Endothelial cell of umbilical vein (primary cell): ENCODE results near the gene HPSE2. TPM values are rescaled to one million over a fixed set of nuclear protein-coding genes. Genes with fewer than 3 reads are reported as not detected.

ENCODE experiments used
- BruUV-seq: library from RNA; stranded (reverse); fragments of 400-500 nt; replicated peaks from 2 replicates; lab custom pipeline; 2021; lab: Mats Ljungman, UMichigan
- CTCF ChIA-PET: fragments of 300-600, 350-600 bp; sonication (Branson Sonifier 250); formaldehyde crosslinking; loops from one replicate; lab custom pipeline; 2021; ENCODE audit warnings: antibody characterized with exemption, inconsistent platforms; lab: Charles Lee
- POLR2A ChIA-PET: fragments of 300-600, 350-600 bp; sonication (Branson Sonifier 250); formaldehyde crosslinking; loops from one replicate; lab custom pipeline; 2021; ENCODE audit warnings: antibody characterized with exemption, inconsistent platforms; lab: Charles Lee
- DNase-seq: peaks from one replicate; pipeline ENCODE4 v3.0.0-alpha.2; 2011; ENCODE audit warnings: low read depth, low spot score
- FAIRE-seq: peaks from 2 replicates; lab custom pipeline; 2011; peaks lifted over from hg19 to GRCh38; lab: Jason Lieb, UNC
- H2AFZ ChIP-seq: 2 replicates; pipeline ENCODE4 v1.6.0; 2012; ENCODE audit warnings: low read depth, low read length, control low read depth, inconsistent platforms
- H3K27ac ChIP-seq: 2 replicates; pipeline ENCODE4 v1.5.1; 2011; ENCODE audit warnings: low read depth, mild to moderate bottlenecking, control low read depth, low read length, moderate library complexity; ENCODE audit not compliant: insufficient read depth
- H3K27me3 ChIP-seq, 2 experiments: 2 replicates each; pipeline versions ENCODE4 v1.6.0 to v1.6.1; 2011; ENCODE audit warnings: low read length in 2 of 2, mixed read lengths in 1 of 2; ENCODE audit not compliant: control insufficient read depth in 2 of 2, insufficient read depth in 2 of 2
- H3K36me3 ChIP-seq, 2 experiments: 2 replicates in 1 of 2; 3 replicates in 1 of 2; pipeline ENCODE4 v1.5.1; 2011; ENCODE audit warnings: low read length in 2 of 2, mild to moderate bottlenecking in 1 of 2, moderate library complexity in 1 of 2; ENCODE audit not compliant: control insufficient read depth in 2 of 2, insufficient read depth in 2 of 2; ENCODE audit errors: extremely low read depth in 1 of 2
- H3K4me1 ChIP-seq: 3 replicates; pipeline ENCODE4 v1.5.1; 2011; ENCODE audit warnings: mild to moderate bottlenecking, low read length; ENCODE audit not compliant: control insufficient read depth, insufficient read depth; ENCODE audit errors: extremely low read depth
- H3K4me2 ChIP-seq: 2 replicates; pipeline ENCODE4 v1.6.1; 2011; ENCODE audit warnings: low read length, control low read depth, mixed read lengths; ENCODE audit not compliant: insufficient read depth
- H3K4me3 ChIP-seq, 3 experiments: fragments of 200-600 bp in 1 of 3; sonication (generic), shearing (Covaris generic) in 1 of 3; replicated peaks in 1 of 3; 2 replicates each; pipeline ENCODE4 v1.5.1; 2011 to 2016; ENCODE audit warnings: control low read depth in 3 of 3, low read length in 3 of 3, mild to moderate bottlenecking in 2 of 3, inconsistent platforms in 1 of 3, low read depth in 1 of 3, moderate library complexity in 1 of 3; ENCODE audit not compliant: insufficient read depth in 1 of 3
- H3K79me2 ChIP-seq: 2 replicates; pipeline ENCODE4 v1.6.0; 2012; ENCODE audit warnings: low read length, inconsistent platforms; ENCODE audit not compliant: control insufficient read depth, insufficient read depth
- H3K9ac ChIP-seq: replicated peaks from 2 replicates; pipeline ENCODE3; 2011; ENCODE audit warnings: low read length, control low read depth; ENCODE audit not compliant: insufficient read depth; ENCODE audit errors: extremely low read depth
- H3K9me1 ChIP-seq: replicated peaks from 3 replicates; pipeline ENCODE4 v1.6.0; 2011; ENCODE audit warnings: mild to moderate bottlenecking, low read length; ENCODE audit not compliant: control insufficient read depth, insufficient read depth; ENCODE audit errors: extremely low read depth
- H3K9me3 ChIP-seq: replicated peaks from 2 replicates; pipeline ENCODE4 v1.5.1; 2012; ENCODE audit warnings: low read length, inconsistent platforms; ENCODE audit not compliant: control insufficient read depth, insufficient read depth
- H4K20me1 ChIP-seq: replicated peaks from 2 replicates; pipeline ENCODE3; 2011; ENCODE audit warnings: mild to moderate bottlenecking, low read length; ENCODE audit not compliant: control insufficient read depth, insufficient read depth; ENCODE audit errors: extremely low read depth
- CTCF ChIP-seq, 2 donors: IDR thresholded peaks; 1 replicate in 1 of 2; 2 replicates in 1 of 2; pipeline ENCODE4 v1.5.1; 2011; ENCODE audit warnings: low read length in 2 of 2, mild to moderate bottlenecking in 2 of 2, moderate library complexity in 2 of 2, control low read depth in 1 of 2, inconsistent platforms in 1 of 2, low read depth in 1 of 2; ENCODE audit not compliant: insufficient read depth in 1 of 2; ENCODE audit errors: extremely low read depth in 1 of 2
- EZH2 ChIP-seq: IDR thresholded peaks from 2 replicates; pipeline ENCODE4 v1.6.1; 2012; ENCODE audit warnings: borderline replicate concordance, low read depth, mild to moderate bottlenecking, moderate library complexity, low read length, inconsistent platforms; ENCODE audit not compliant: severe bottlenecking
- FOS ChIP-seq: IDR thresholded peaks from 2 replicates; pipeline ENCODE4 v1.6.1; 2011; ENCODE audit warnings: mild to moderate bottlenecking, low read length, moderate library complexity, borderline replicate concordance; ENCODE audit not compliant: insufficient read depth
- GATA2 ChIP-seq: IDR thresholded peaks from 2 replicates; pipeline ENCODE4 v1.7.0; 2011; ENCODE audit warnings: low read depth, mild to moderate bottlenecking, moderate library complexity, mixed read lengths, low read length; ENCODE audit not compliant: insufficient read length, insufficient read depth
- JUN ChIP-seq: IDR thresholded peaks from 2 replicates; pipeline ENCODE4 v1.6.1; 2011; ENCODE audit warnings: borderline replicate concordance, low read depth; ENCODE audit not compliant: insufficient read length, insufficient read depth
- MAX ChIP-seq: IDR thresholded peaks from 2 replicates; pipeline ENCODE4 v1.6.1; 2011; ENCODE audit not compliant: insufficient read depth, insufficient read length
- MYC ChIP-seq: IDR thresholded peaks from one replicate; pipeline ENCODE4 v1.6.1; 2011; ENCODE audit warnings: mild to moderate bottlenecking, low read depth, low read length
- POLR2A ChIP-seq: IDR thresholded peaks from 2 replicates; pipeline ENCODE4 v1.6.1; 2012; ENCODE audit warnings: low read depth, mild to moderate bottlenecking, control low read depth, low read length
- POLR2AphosphoS5 ChIP-seq: IDR thresholded peaks from 2 replicates; pipeline ENCODE4 v1.6.1; 2012; ENCODE audit warnings: low read depth, mild to moderate bottlenecking, control low read depth, low read length, moderate library complexity; ENCODE audit not compliant: insufficient read depth
- dilution Hi-C: fragments of 300-500 bp; cut with MboI; formaldehyde crosslinking; loops from one replicate; pipeline ENCODE4 v1.15.0; 2019; ENCODE audit warnings: low sequenced_read_pairs; ENCODE audit not compliant: extremely low pct_ligation_motif_present
- intact Hi-C: fragments of 100-400 bp; cut with micrococcal nuclease; formaldehyde crosslinking; loops from one replicate; pipeline ENCODE4 v1.10.0; 2022
- polyA plus RNA-seq, 4 experiments: library from polyadenylated mRNA; depleted of rRNA in 3 of 4; stranded (reverse) in 3 of 4; unstranded in 1 of 4; fragments of >200 nt; gene quantifications; 2 replicates each; pipeline versions ENCODE4 v1.2.1 to v1.2.3, GENCODE V29; 2011 to 2012; ENCODE audit warnings: missing spikeins in 1 of 4
- total RNA-seq: library from RNA; stranded (reverse); gene quantifications from 2 replicates; pipeline ENCODE4 v1.2.3, GENCODE V29; 2021

Gene HPSE2
- total and polyA plus RNA-seq, 2 donors (not counting 3 experiments of a cell fraction or from before 2014, with no cell fraction given), result not detected

GRCh38 chr10:98478430-98479222, 757.0 kb downstream of the HPSE2 start:
- no peaks in the 10 kb centered on the region for H3K79me2 ChIP-seq
- CTCF ChIA-PET, result interaction anchor here (1.0 to 1.2 kb wide), 2 partner anchors 8 to 10 kb away, joined by 3 to 5 read pairs; no protein-coding TSS in a partner anchor
- no peak overlapping the region for H3K27ac ChIP-seq
- H3K9me1 ChIP-seq, result no peaks in the 10 kb centered on the region
- H3K36me3 ChIP-seq, result no peaks in the 10 kb centered on the region
- H4K20me1 ChIP-seq, result no peaks in the 10 kb centered on the region
- BruUV-seq, result no TSS peak
- H2AFZ ChIP-seq, result no peak overlapping the region
- no peak overlapping the region for H3K4me3 ChIP-seq
- no peaks in the 10 kb centered on the region for H3K27me3 ChIP-seq
- no peaks in the 10 kb centered on the region for H3K9me3 ChIP-seq
- DNase-seq, result no peak
- no peaks in the 10 kb centered on the region for H3K4me1 ChIP-seq
- intact Hi-C loops (no loop called here), dilution Hi-C loops (no loop called here)
- TF ChIP-seq MYC (no peak), FOS (no peak), JUN (no peak), GATA2 (no peak)
- no peak overlapping the region for H3K9ac ChIP-seq
- POLR2A ChIA-PET, result no interaction called here
- H3K4me2 ChIP-seq, result no peak overlapping the region
- no peak for FAIRE-seq

GRCh38 chr10:98477861-98478260, 757.8 kb downstream of the HPSE2 start:
- H3K9ac ChIP-seq, result no peak overlapping the region
- BruUV-seq, result no TSS peak
- no peak overlapping the region for H2AFZ ChIP-seq
- DNase-seq (no peak), FAIRE-seq (no peak)
- no peaks in the 10 kb centered on the region for H3K27me3 ChIP-seq
- CTCF ChIA-PET, result interaction anchor here (1.0 kb wide), 1 partner anchor 9 kb away, joined by 5 read pairs; no protein-coding TSS in a partner anchor
- H3K9me3 ChIP-seq, result no peaks in the 10 kb centered on the region
- no peak overlapping the region for H3K4me2 ChIP-seq
- no peaks in the 10 kb centered on the region for H4K20me1 ChIP-seq
- POLR2A ChIA-PET, result no interaction called here
- no peaks in the 10 kb centered on the region for H3K36me3 ChIP-seq
- no peak for TF ChIP-seq MYC
- TF ChIP-seq MAX, result no peak
- TF ChIP-seq EZH2, result no peak
- no peak for TF ChIP-seq POLR2A
- TF ChIP-seq GATA2, result no peak
- no peak for TF ChIP-seq CTCF (IDR thresholded peaks at IDR 0.05; ENCODE audit: extremely low read depth in 1 of 2, insufficient read depth in 1 of 2, low read depth in 1 of 2, low read length in 2 of 2)
- TF ChIP-seq POLR2AphosphoS5, result no peak
- TF ChIP-seq FOS, result no peak
- no peak overlapping the region for H3K27ac ChIP-seq
- H3K9me1 ChIP-seq, result no peaks in the 10 kb centered on the region
- no peaks in the 10 kb centered on the region for H3K4me1 ChIP-seq
- dilution Hi-C loops (no loop called here), intact Hi-C loops (no loop called here)
- no peaks in the 10 kb centered on the region for H3K79me2 ChIP-seq
- H3K4me3 ChIP-seq, result no peak overlapping the region
